ENCODE data around the gene TMEM178A.
"Not testable (repeated sequence)": the region's sequence is repeated elsewhere in the genome, so short reads cannot be mapped to it uniquely, and the experiment has no call there.

The TMEM178A gene

GRCh38 chr2:39665811-39666490 is at the start of gene TMEM178A:
Gene TMEM178A (plus strand): TSS chr2:39665917. CDS start chr2:39665975, 58 bp downstream.
- no peak for DNase-seq (ENCODE audit: extremely low spot score, insufficient read length, low read depth)
- FAIRE-seq: no peak

GRCh38 chr2:39618236-39618635 is 47.5 kb upstream of the TMEM178A start:
- no peak for FAIRE-seq

GRCh38 chr2:39618736-39619135 is 47.0 kb upstream of the TMEM178A start:
- DNase-seq (ENCODE audit: extremely low spot score, insufficient read length, low read depth) (no peak), FAIRE-seq (no peak)

More at GRCh38 chr2:39618236-39618635, 47.5 kb upstream of the TMEM178A start:
- no peak for DNase-seq (ENCODE audit: extremely low spot score, insufficient read length, low read depth)

- no peak for FAIRE-seq
- DNase-seq (ENCODE audit: extremely low spot score, insufficient read length, low read depth): no peak
Observed at GRCh38 chr2:39620067-39620466, 45.6 kb upstream of the TMEM178A start.

GRCh38 chr2:39621596-39621995 is 44.1 kb upstream of the TMEM178A start:
- DNase-seq (ENCODE audit: extremely low spot score, insufficient read length, low read depth) (no peak), FAIRE-seq (no peak)

GRCh38 chr2:39622860-39623259 is 42.9 kb upstream of the TMEM178A start:
- FAIRE-seq (no peak), DNase-seq (ENCODE audit: extremely low spot score, insufficient read length, low read depth) (no peak)

GRCh38 chr2:39623917-39624316 is 41.8 kb upstream of the TMEM178A start:
- DNase-seq (ENCODE audit: extremely low spot score, insufficient read length, low read depth) (no peak), FAIRE-seq (no peak)

- DNase-seq (ENCODE audit: extremely low spot score, insufficient read length, low read depth): no peak
Observed at GRCh38 chr2:39625193-39625926, 40.4 kb upstream of the TMEM178A start.

GRCh38 chr2:39625927-39626270 is 39.8 kb upstream of the TMEM178A start:
- FAIRE-seq (no peak), DNase-seq (ENCODE audit: extremely low spot score, insufficient read length, low read depth) (no peak)

More at GRCh38 chr2:39625193-39625926, 40.4 kb upstream of the TMEM178A start:
- FAIRE-seq: no peak

- DNase-seq (ENCODE audit: extremely low spot score, insufficient read length, low read depth); FAIRE-seq: not testable (repeated sequence)
Observed at GRCh38 chr2:39628346-39628745, 37.4 kb upstream of the TMEM178A start.

- FAIRE-seq: no peak
Observed at GRCh38 chr2:39629646-39630045, 36.1 kb upstream of the TMEM178A start.

GRCh38 chr2:39631256-39631655 is 34.5 kb upstream of the TMEM178A start:
- no peak for FAIRE-seq
- no peak for DNase-seq (ENCODE audit: extremely low spot score, insufficient read length, low read depth)

More at GRCh38 chr2:39629646-39630045, 36.1 kb upstream of the TMEM178A start:
- DNase-seq (ENCODE audit: extremely low spot score, insufficient read length, low read depth): no peak

- FAIRE-seq: no peak
- no peak for DNase-seq (ENCODE audit: extremely low spot score, insufficient read length, low read depth)
Observed at GRCh38 chr2:39631718-39632117, 34.0 kb upstream of the TMEM178A start.

GRCh38 chr2:39632876-39633275 is 32.8 kb upstream of the TMEM178A start:
- FAIRE-seq (no peak), DNase-seq (ENCODE audit: extremely low spot score, insufficient read length, low read depth) (no peak)

- no peak for DNase-seq (ENCODE audit: extremely low spot score, insufficient read length, low read depth)
- no peak for FAIRE-seq
Observed at GRCh38 chr2:39636306-39636705, 29.4 kb upstream of the TMEM178A start.

GRCh38 chr2:39638581-39638980 is 27.1 kb upstream of the TMEM178A start:
- DNase-seq (ENCODE audit: extremely low spot score, insufficient read length, low read depth) (no peak), FAIRE-seq (no peak)

- FAIRE-seq (no peak), DNase-seq (ENCODE audit: extremely low spot score, insufficient read length, low read depth) (no peak)
Observed at GRCh38 chr2:39640107-39640506, 25.6 kb upstream of the TMEM178A start.

GRCh38 chr2:39640681-39641080 is 25.0 kb upstream of the TMEM178A start:
- no peak for DNase-seq (ENCODE audit: extremely low spot score, insufficient read length, low read depth)
- no peak for FAIRE-seq

- FAIRE-seq: no peak
Observed at GRCh38 chr2:39641635-39642034, 24.1 kb upstream of the TMEM178A start.

GRCh38 chr2:39642051-39642718 is 23.5 kb upstream of the TMEM178A start:
- no peak for FAIRE-seq
- DNase-seq (ENCODE audit: extremely low spot score, insufficient read length, low read depth): no peak

More at GRCh38 chr2:39641635-39642034, 24.1 kb upstream of the TMEM178A start:
- DNase-seq (ENCODE audit: extremely low spot score, insufficient read length, low read depth): no peak

- no peak for DNase-seq (ENCODE audit: extremely low spot score, insufficient read length, low read depth)
- no peak for FAIRE-seq
Observed at GRCh38 chr2:39645826-39646225, 19.9 kb upstream of the TMEM178A start.
